Activated naive CD4-positive, alpha-beta T cell (primary cell): Measurements from ENCODE around the gene INHBB.
"Not testable (repeated sequence)": the region's sequence is repeated elsewhere in the genome, so short reads cannot be mapped to it uniquely, and the experiment has no call there.

Experiments used
- DNase-seq, 4 experiments: peaks; one replicate each; lab custom pipeline; 2025; lab: John Stamatoyannopoulos, UW

INHBB gene

DNA sequence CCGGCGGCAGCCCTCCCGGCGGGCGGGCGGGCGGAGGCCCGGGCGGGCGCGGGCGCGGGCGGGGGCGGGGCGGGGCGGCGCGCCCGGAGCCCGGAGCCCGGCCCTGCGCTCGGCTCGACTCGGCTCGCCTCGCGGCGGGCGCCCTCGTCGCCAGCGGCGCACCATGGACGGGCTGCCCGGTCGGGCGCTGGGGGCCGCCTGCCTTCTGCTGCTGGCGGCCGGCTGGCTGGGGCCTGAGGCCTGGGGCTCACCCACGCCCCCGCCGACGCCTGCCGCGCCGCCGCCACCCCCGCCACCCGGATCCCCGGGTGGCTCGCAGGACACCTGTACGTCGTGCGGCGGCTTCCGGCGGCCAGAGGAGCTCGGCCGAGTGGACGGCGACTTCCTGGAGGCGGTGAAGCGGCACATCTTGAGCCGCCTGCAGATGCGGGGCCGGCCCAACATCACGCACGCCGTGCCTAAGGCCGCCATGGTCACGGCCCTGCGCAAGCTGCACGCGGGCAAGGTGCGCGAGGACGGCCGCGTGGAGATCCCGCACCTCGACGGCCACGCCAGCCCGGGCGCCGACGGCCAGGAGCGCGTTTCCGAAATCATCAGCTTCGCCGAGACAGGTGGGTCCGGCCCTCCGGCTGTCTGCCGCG is at the start of gene INHBB:
Gene INHBB (plus strand): TSS at position 111 of the 641 bp plus-strand sequence. CDS start 53 bp downstream, at position 164.
- DNase-seq: no peak

DNA sequence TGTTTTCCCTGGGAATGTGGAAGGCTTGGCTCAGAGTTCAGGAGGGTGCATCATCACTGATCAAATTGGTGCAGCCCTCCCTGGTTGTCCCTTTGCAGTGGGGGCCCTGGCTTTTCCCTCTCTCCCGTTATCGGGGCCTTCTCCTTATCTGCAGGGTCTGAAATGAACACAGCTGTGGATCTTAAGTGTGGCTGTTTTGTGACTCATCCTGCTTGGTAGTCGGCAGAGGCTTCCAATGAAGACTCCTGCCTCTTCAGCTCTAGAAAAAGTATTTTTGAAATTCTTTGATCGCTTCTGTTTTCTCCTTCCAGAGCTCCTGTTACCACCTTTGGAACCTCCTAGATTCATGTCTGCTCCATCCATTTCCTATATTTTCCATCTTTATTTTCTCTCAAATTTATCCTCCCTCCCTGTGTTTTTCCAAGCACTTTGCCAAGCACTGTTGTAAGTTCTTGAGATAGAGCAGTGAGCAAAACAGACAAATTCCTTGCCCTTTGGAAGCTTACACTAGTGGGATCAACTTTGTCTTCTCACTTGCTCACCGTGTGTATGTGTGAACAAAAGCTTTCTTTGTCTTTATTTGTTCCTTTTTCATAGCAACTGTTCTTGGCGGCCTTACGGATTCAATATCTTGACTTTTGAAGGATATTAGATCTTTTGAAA is 47.6 kb upstream of the INHBB start:
- DNase-seq: no peak

DNA sequence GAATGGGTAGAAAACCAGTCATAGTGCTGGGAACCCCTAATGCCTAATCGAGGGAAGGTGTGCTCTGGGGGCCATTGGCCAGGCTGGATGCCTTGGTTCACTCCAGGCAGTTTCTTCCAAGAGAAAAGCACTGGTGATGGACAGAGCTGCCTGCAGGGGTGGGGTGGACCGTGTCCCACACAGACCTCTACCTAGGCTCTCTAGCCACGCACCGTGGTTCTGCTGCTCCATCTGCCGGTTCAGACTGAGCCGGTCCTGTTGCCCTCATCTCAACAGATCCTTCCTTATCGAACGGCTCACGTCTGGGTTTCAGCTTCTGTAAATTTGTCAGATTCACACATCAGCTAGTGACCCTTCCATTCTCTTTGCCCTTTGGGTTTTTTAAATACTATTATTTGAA is 46.9 kb upstream of the INHBB start:
- no peak for DNase-seq

DNA sequence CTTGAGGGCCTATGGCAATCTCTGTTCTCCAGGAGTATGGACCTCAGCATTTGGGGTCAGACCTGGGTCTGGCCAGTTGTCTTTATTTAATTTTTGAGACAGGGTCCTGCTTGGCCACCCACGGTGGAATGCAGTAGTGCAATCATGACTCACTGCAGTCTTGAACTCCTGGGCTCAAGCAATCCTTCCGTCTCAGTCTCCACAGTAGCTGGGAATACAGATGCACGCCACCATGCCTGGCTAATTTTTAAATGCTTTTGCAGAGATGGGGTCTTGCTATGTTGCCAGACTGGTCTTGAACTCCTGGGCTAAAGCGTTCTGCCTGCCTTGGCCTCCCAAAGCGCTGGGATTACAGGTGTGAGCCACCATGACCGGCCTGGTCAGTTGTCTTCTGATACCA is 46.4 kb upstream of the INHBB start:
- no peak for DNase-seq

- no peak for DNase-seq
Measured at GRCh38 chr2:120300385-120300784, 45.6 kb upstream of the INHBB start.

- no peak for DNase-seq
Measured at GRCh38 chr2:120301284-120301683, 44.7 kb upstream of the INHBB start.

GRCh38 chr2:120302301-120302700 is 43.6 kb upstream of the INHBB start:
- DNase-seq: no peak

DNA sequence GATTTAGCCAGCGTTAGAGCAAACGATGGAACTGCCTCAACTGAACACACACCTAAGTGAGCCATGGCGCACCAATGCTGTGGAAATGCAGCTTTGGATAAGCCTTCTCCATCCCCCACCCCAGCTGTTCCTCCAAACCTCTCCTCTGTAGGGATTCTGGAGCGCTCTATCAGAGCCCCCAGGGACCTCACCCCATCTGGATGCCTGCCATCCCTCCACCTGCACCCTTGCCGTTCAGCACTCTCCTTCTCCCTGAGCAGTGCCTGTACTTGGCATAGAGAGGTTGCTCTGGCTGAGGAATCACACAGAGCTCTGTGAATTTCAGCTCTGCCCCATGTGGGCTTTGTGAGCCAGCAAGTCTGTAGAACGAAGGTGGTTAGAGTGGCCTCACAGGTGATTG is 42.8 kb upstream of the INHBB start:
- DNase-seq: no peak

DNA sequence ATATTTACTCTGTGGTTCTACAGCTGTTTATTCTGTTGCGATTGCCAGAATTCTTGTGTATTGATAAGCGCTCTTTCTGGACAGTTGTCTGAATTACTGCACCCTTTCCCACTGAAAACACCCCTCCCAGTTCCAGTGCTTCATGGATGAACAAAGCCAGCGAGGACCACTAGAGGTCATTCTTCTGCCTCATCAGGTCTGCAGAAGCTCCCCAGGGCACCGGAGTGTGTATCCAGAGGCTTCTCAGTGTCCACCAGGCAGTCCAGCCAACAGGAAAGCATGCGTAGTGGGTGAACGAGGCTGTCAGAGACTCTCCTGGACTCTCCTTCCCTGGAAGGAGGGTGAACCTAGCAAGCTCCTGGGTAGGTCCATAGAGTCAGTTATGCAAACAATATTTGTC is 40.6 kb upstream of the INHBB start:
- no peak for DNase-seq

DNA sequence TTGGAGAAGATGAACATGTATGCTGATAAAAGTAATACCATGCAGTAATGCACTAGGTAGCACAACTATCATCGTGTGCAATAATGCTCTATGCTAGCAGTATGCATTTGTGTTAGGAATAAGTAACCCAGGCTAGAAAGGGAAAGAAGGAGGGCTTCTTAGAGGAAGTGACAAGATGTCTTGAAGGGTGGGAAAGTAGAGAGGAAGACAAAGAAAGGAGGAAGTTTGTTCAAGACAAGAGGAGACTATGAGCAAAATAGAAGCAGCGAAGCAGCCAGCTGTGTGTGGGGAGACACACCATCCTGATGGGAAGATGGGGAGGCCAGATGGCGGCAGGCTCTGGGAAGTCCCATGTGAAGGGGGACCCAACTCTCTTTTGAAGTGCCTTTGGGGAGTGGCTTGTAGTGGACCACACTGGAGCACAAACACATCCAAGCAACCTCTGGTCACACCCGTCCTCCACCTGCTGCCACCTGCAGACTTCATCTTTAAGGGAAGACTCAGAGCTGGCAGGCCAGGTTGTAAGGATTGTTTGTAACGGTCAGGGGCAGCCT is 39.9 kb upstream of the INHBB start:
- DNase-seq: no peak

GRCh38 chr2:120307482-120307881 is 38.5 kb upstream of the INHBB start:
- no peak for DNase-seq

- no peak for DNase-seq
Measured at GRCh38 chr2:120308038-120308910, 37.7 kb upstream of the INHBB start.

- DNase-seq: no peak
Measured at GRCh38 chr2:120310136-120310535, 35.8 kb upstream of the INHBB start.

DNA sequence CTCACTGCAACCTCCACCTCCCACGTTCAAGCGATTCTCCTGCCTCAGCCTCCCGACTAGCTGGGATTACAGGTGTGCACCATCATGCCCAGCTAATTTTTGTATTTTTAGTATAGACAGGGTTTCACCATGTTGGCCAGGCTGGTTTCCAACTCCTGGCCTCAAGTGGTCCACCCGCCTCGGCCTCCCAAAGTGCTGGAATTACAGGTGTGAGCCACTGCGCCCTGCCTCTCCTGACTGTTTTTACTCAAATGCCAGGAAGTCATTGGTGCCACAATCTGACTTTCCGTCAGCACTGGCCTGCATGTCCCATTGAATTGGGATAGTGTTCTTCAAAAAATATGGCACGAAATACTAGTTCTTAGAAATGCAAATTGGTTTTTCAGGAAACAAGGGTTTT is 35.1 kb upstream of the INHBB start:
- DNase-seq: not testable (repeated sequence)

DNA sequence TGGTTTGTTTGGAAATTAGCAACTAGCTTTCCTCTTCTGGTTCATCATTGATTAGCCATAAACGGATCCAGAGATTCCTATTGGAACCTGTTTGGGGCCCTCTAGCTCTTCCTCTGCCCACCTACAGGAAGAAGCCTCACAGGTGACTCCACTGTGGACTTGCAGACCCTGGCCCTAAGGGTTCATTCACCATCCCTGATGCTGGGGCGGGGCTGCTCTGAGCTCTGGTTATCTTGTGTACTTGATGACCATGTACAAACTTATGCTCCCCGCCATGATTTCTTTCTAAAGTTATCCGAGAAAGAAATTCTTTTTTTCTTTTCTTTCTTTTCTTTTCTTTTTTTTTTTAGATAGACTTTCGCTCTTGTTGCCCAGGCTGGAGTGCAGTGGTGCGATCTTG is 33.9 kb upstream of the INHBB start:
- DNase-seq: no peak

- peak; percentile 23 to 68 (median 61) for DNase-seq
Measured at GRCh38 chr2:120312860-120313694, 32.9 kb upstream of the INHBB start.

GRCh38 chr2:120313695-120314615 is 32.0 kb upstream of the INHBB start:
- no peak for DNase-seq

DNA sequence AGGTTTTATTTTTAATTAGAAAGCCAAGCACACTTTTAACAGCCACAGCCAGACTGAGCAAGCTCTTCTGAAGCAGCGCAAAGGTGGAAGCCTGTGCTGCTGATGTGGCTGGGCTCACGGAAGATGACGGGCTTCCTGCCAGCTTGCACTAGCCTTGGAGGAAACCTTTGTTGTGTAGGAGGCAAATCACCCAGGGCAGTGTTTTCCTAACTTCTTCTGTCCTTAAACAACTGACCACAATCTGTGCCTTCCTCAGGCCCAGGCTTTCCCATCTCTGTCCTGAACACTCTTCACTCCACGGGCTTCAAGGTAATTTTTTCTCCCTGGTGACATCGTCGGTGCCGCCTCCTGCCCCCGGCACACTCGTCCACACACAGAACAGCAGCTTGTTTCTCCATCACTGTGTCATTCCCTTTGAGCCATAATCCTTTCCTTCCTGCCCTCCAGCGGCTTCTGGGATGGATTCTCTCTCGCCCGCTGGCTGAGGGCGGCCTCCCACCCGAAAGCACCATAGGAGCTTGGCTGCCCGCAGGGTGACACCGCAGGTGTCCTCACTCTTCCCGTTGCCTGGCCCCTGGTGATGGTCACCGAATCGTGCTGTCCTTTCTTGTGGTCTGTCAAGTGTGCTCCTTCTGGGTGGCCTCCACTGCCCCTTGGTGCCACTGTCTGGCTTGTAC is 31.1 kb upstream of the INHBB start:
- peak in 1 of 4 experiments; percentile 18 for DNase-seq

- DNase-seq: no peak
Measured at GRCh38 chr2:120315367-120316033, 30.4 kb upstream of the INHBB start.
